Smooth muscle cell (in vitro differentiated cells): ENCODE measurements around the gene MAP1LC3B. TPM values are rescaled to one million over a fixed set of nuclear protein-coding genes. Genes with fewer than 3 reads are reported as not detected.

Experiments
- DNase-seq: peaks from one replicate; lab custom pipeline; 2025; ENCODE audit not compliant: unreplicated experiment; lab: John Stamatoyannopoulos, UW
- H2AFZ ChIP-seq: fragments of 200-600 bp; sonication (generic); 2 replicates; pipeline ENCODE4 v1.6.0; 2016; ENCODE audit warnings: antibody characterized with exemption, low read depth, mild to moderate bottlenecking
- H3F3A ChIP-seq: fragments of 200-600 bp; sonication (generic); 2 replicates; pipeline ENCODE4 v1.6.0; 2017; ENCODE audit warnings: antibody characterized with exemption, low read depth
- H3K27ac ChIP-seq: fragments of 200-600 bp; sonication (generic); 2 replicates; pipeline ENCODE4 v1.5.1; 2016; ENCODE audit warnings: low read depth, mild to moderate bottlenecking
- H3K27me3 ChIP-seq: fragments of 200-600 bp; sonication (generic); 2 replicates; pipeline ENCODE4 v1.6.1; 2016; ENCODE audit warnings: low read depth, mild to moderate bottlenecking
- H3K36me3 ChIP-seq: fragments of 200-600 bp; sonication (generic); 2 replicates; pipeline ENCODE4 v1.5.1; 2016; ENCODE audit warnings: low read depth
- H3K4me1 ChIP-seq: fragments of 200-600 bp; sonication (generic); 2 replicates; pipeline ENCODE4 v1.5.1; 2016; ENCODE audit warnings: low read depth
- H3K4me2 ChIP-seq: fragments of 200-600 bp; sonication (generic); 2 replicates; pipeline ENCODE4 v1.6.0; 2016; ENCODE audit warnings: mild to moderate bottlenecking
- H3K4me3 ChIP-seq: fragments of 200-600 bp; sonication (generic); 2 replicates; pipeline ENCODE4 v1.5.1; 2016; ENCODE audit warnings: mild to moderate bottlenecking
- H3K79me2 ChIP-seq: fragments of 200-600 bp; sonication (generic); 2 replicates; pipeline ENCODE4 v1.6.0; 2016; ENCODE audit warnings: low read depth, mild to moderate bottlenecking
- H3K9ac ChIP-seq: fragments of 200-600 bp; sonication (generic); 2 replicates; pipeline ENCODE4 v1.6.0; 2016; ENCODE audit warnings: low read depth
- H3K9me3 ChIP-seq: fragments of 200-600 bp; sonication (generic); replicated peaks from 2 replicates; pipeline ENCODE4 v1.5.1; 2016; ENCODE audit warnings: low read depth
- H4K20me1 ChIP-seq: fragments of 200-600 bp; sonication (generic); 2 replicates; pipeline ENCODE4 v1.6.0; 2016; ENCODE audit warnings: low read depth
- CTCF ChIP-seq: fragments of 200-600 bp; sonication (generic); IDR thresholded peaks from 2 replicates; pipeline ENCODE4 v1.5.1; 2017; ENCODE audit warnings: borderline replicate concordance, mild to moderate bottlenecking, antibody characterized with exemption; ENCODE audit not compliant: insufficient read depth, poor library complexity, severe bottlenecking
- WGBS: methylation state at CpG from one replicate; pipeline ENCODE4 v1.1.7; 2016; ENCODE audit warnings: low lambda C conversion rate; 5-methylcytosine and 5-hydroxymethylcytosine counted together
- polyA plus RNA-seq: library from polyadenylated mRNA; unstranded; fragments of >200 nt; fragmentation: Nextera tagmentation; extraction: Ambion mirVana; gene quantifications from 2 replicates; pipeline ENCODE4 v1.2.1, GENCODE V29; 2016
- total RNA-seq: library from RNA; depleted of rRNA; stranded (reverse); fragments of >200 nt; gene quantifications from 2 replicates; pipeline ENCODE4 v1.2.3, GENCODE V29; 2014

The MAP1LC3B gene
- total and polyA plus RNA-seq, 2 experiments from 2014 or later = 77.5 to 107 TPM

DNA sequence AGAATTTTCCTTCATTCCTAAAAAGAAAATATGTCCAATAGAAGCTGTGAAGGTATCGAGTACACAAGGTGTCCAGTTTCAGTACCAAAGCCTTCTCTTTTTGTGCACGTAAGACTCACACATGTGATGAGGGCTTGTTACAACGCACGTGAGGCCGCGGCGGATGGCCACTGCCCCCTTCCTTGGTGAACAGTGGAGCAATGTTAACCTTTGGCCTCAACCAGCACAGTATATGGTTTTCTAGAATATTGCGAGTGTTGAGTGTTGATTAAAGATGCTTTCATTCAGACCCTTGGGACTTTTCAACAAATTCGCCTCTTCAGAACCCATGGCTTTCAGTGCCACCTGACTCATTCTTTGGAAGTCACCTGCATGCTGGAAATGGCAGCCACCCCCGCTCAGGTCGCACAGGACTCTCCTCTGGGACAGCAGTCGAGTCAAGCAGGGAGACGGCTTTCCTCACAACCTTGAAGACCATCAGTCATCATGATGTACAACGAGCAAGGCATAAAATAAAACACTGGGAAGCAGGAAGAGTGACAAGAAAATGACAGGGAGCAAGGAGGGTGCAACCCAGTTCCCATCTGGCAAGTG lies 14.5 kb downstream of the MAP1LC3B start:
- H3K36me3 ChIP-seq = peaks cover 7% of the 10 kb centered on the region

DNA sequence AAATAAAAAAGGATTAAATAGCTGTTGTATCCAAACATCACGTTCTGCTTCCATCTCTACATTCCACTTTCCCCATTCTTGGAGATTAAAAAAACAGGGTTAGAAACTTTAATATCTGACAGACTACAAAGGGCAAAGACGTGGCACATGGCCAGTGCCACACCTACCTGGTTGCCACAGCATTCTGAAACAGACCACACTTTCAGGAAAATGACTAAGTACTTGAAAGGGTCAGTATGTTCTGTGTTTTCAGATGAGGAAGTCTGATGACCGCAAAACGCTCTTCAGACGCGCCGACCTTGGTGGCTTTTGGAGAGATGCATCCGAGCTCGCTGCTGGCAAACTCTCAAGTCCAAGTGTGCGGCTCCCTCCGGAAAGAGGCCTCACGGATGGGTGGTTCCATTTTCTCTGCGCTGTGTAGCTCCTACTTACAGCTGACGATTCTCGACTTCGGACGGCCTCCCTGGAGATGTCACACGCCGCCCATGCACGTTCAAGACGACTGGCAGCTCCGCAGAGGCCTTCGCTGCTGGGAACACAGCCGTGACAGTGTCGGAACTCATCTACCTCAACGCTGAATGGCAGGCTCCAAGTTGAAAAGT lies 15.5 kb downstream of the MAP1LC3B start:
- no peak overlapping the region for H3K4me2 ChIP-seq
- H3K4me1 ChIP-seq = no peaks in the 10 kb centered on the region
- no peaks in the 10 kb centered on the region for H3K9me3 ChIP-seq
- H4K20me1 ChIP-seq = peaks cover 20% of the 10 kb centered on the region
- no peak overlapping the region for H2AFZ ChIP-seq
- no peak for TF ChIP-seq CTCF
- H3K36me3 ChIP-seq = peaks cover 2% of the 10 kb centered on the region
- no peaks in the 10 kb centered on the region for H3K79me2 ChIP-seq
- no peak for DNase-seq
- no peak overlapping the region for H3K9ac ChIP-seq
- H3F3A ChIP-seq = peaks cover 8% of the 10 kb centered on the region
- WGBS = 95% methylated on average over 26 of the region's 26 CpGs
- H3K27me3 ChIP-seq = no peaks in the 10 kb centered on the region
- H3K27ac ChIP-seq = no peak overlapping the region
- no peak overlapping the region for H3K4me3 ChIP-seq

More for the DNA sequence above, 14.5 kb downstream of the MAP1LC3B start:
- Histone ChIP-seq H3K27ac (no peak overlapping the region), H3K9ac (no peak overlapping the region), H3K4me3 (no peak overlapping the region), H3K79me2 (no peaks in the 10 kb centered on the region), H3K27me3 (no peaks in the 10 kb centered on the region), H3K4me2 (no peak overlapping the region), H3K4me1 (no peaks in the 10 kb centered on the region), H4K20me1 (peaks cover 30% of the 10 kb centered on the region), H2AFZ (no peak overlapping the region), H3F3A (peaks cover 8% of the 10 kb centered on the region), H3K9me3 (no peaks in the 10 kb centered on the region)
- no peak for TF ChIP-seq CTCF
- WGBS = 95% methylated on average over 14 of the region's 14 CpGs
- no peak for DNase-seq

DNA sequence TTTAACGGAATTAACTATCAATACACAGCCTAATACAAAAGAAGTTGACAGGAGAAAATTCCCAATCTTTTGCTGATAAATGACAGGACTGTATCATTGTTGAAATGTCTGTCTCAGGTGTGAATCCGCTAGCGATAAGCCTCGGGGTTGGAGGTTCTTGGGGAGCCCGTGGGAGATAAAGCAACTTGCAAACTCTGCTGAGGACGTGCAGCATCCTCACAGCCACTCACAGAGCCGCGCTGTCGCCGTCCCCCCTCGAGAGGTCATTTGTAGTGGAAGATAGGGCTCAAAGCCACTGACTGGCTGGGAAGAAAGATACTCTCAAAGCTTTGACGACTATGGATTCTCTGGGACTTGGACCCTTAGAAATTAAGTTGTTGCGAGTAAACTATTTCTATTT lies 17.0 kb downstream of the MAP1LC3B start:
- no peaks in the 10 kb centered on the region for H3K36me3 ChIP-seq
- no peak for DNase-seq
- H3K4me3 ChIP-seq = no peak overlapping the region
- no peak for TF ChIP-seq CTCF
- H3K4me1 ChIP-seq = no peaks in the 10 kb centered on the region
- H3K4me2 ChIP-seq = no peak overlapping the region
- peaks cover 19% of the 10 kb centered on the region for H4K20me1 ChIP-seq
- H3K27ac ChIP-seq = no peak overlapping the region
- H3K9me3 ChIP-seq = no peaks in the 10 kb centered on the region
- H3K79me2 ChIP-seq = no peaks in the 10 kb centered on the region
- 91% methylated on average over 13 of the region's 13 CpGs for WGBS
- no peak overlapping the region for H2AFZ ChIP-seq
- H3F3A ChIP-seq = peaks cover 8% of the 10 kb centered on the region
- no peak overlapping the region for H3K9ac ChIP-seq
- H3K27me3 ChIP-seq = no peaks in the 10 kb centered on the region

DNA sequence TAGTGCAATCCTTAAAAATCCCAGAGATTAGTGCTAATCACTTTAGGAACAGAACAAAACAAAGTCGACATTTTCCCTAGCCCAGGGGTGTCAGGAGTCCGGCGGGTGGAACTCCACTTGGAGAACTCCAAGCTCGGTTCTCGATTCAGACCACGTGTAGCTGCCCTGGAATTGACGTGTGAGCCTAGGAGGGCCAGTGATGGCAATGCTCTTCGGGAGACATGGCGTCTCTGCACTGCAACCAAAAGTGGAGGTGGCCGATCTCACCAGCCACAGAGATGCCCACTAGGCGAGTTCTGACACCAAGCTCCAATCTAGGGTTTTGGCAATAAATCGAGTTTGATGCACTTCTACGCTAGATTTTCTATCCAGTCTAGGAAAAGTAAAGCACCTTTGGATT lies 17.6 kb downstream of the MAP1LC3B start:
- WGBS = 94% methylated on average over 13 of the region's 13 CpGs
- no peak for DNase-seq

More for the DNA sequence above, 17.6 kb downstream of the MAP1LC3B start:
- Histone ChIP-seq H2AFZ (no peak overlapping the region), H3K27ac (no peak overlapping the region), H3K79me2 (no peaks in the 10 kb centered on the region), H3K4me3 (no peak overlapping the region), H3K27me3 (no peaks in the 10 kb centered on the region), H3K4me2 (no peak overlapping the region), H3K9ac (no peak overlapping the region), H4K20me1 (peaks cover 19% of the 10 kb centered on the region), H3K4me1 (no peaks in the 10 kb centered on the region), H3F3A (peaks cover 4% of the 10 kb centered on the region), H3K36me3 (no peaks in the 10 kb centered on the region), H3K9me3 (no peaks in the 10 kb centered on the region)
- no peak for TF ChIP-seq CTCF
